Astrocyte (in vitro differentiated cells and primary cell): Measurements from ENCODE around the gene SIVA1. TPM values are rescaled to one million over a fixed set of nuclear protein-coding genes. Genes with fewer than 3 reads are reported as not detected.

ENCODE experiments used
- DNase-seq: peaks from one replicate; pipeline ENCODE4 v3.0.0-alpha.2; 2010; ENCODE audit warnings: low read depth
- FAIRE-seq: peaks from 2 replicates; lab custom pipeline; 2011; peaks lifted over from hg19 to GRCh38; lab: Jason Lieb, UNC
- H2AFZ ChIP-seq: 2 replicates; pipeline ENCODE4 v1.6.0; 2012; ENCODE audit warnings: low read depth, low read length, inconsistent platforms
- H3K27ac ChIP-seq: 2 replicates; pipeline ENCODE4 v1.5.1; 2011; ENCODE audit warnings: low read depth, low read length, inconsistent platforms
- H3K27me3 ChIP-seq: 2 replicates; pipeline ENCODE4 v1.6.0; 2011; ENCODE audit warnings: low read length, inconsistent platforms; ENCODE audit not compliant: insufficient read depth
- H3K36me3 ChIP-seq: 2 replicates; pipeline ENCODE4 v1.5.1; 2011; ENCODE audit warnings: low read length, inconsistent platforms; ENCODE audit not compliant: insufficient read depth
- H3K4me1 ChIP-seq: 2 replicates; pipeline ENCODE4 v1.5.1; 2011; ENCODE audit warnings: low read length, inconsistent platforms; ENCODE audit not compliant: insufficient read depth
- H3K4me2 ChIP-seq: 2 replicates; pipeline ENCODE4 v1.6.0; 2012; ENCODE audit warnings: low read length, inconsistent platforms
- H3K4me3 ChIP-seq: 2 replicates; pipeline ENCODE4 v1.5.1; 2011; ENCODE audit warnings: low read depth, mild to moderate bottlenecking, low read length, inconsistent platforms; ENCODE audit not compliant: insufficient read depth
- H3K79me2 ChIP-seq: 2 replicates; pipeline ENCODE4 v1.6.0; 2012; ENCODE audit warnings: mild to moderate bottlenecking, low read length, inconsistent platforms; ENCODE audit not compliant: insufficient read depth
- H3K9ac ChIP-seq: 2 replicates; pipeline ENCODE4 v1.6.0; 2012; ENCODE audit warnings: mild to moderate bottlenecking, low read length, inconsistent platforms
- H3K9me3 ChIP-seq: 2 replicates; pipeline ENCODE4 v1.5.1; 2012; ENCODE audit warnings: low read depth, mild to moderate bottlenecking, low read length, inconsistent platforms; ENCODE audit not compliant: insufficient read depth
- H4K20me1 ChIP-seq: 2 replicates; pipeline ENCODE4 v1.6.0; 2012; ENCODE audit warnings: low read length, inconsistent platforms; ENCODE audit not compliant: insufficient read depth
- H3K27ac Mint-ChIP-seq: one replicate; pipeline ENCODE4 v1.8.0; 2021; ENCODE audit warnings: mild to moderate bottlenecking, mixed read lengths; ENCODE audit not compliant: unreplicated experiment
- H3K27me3 Mint-ChIP-seq: one replicate; pipeline ENCODE4 v1.8.0; 2021; ENCODE audit warnings: low read depth, mixed read lengths; ENCODE audit not compliant: unreplicated experiment
- H3K36me3 Mint-ChIP-seq: one replicate; pipeline ENCODE4 v1.8.0; 2021; ENCODE audit warnings: low read depth, mixed read lengths; ENCODE audit not compliant: unreplicated experiment
- H3K4me1 Mint-ChIP-seq: one replicate; pipeline ENCODE4 v1.8.0; 2021; ENCODE audit warnings: low read depth, mixed read lengths; ENCODE audit not compliant: unreplicated experiment
- H3K4me3 Mint-ChIP-seq: one replicate; pipeline ENCODE4 v1.8.0; 2021; ENCODE audit warnings: mild to moderate bottlenecking, moderate library complexity, mixed read lengths; ENCODE audit not compliant: unreplicated experiment
- H3K9me3 Mint-ChIP-seq: one replicate; pipeline ENCODE4 v1.8.0; 2021; ENCODE audit warnings: mild to moderate bottlenecking, mixed read lengths; ENCODE audit not compliant: unreplicated experiment
- EZH2 ChIP-seq: IDR thresholded peaks from 2 replicates; pipeline ENCODE4 v1.6.1; 2012; ENCODE audit warnings: mild to moderate bottlenecking, low read length, inconsistent platforms; ENCODE audit not compliant: insufficient read depth
- total RNA-seq: library from RNA; stranded (reverse); gene quantifications from 2 replicates; pipeline ENCODE4 v1.2.1, GENCODE V29; 2021
- TF ChIP-seq, protein P1 (sequence below): IDR thresholded peaks from 2 replicates; pipeline ENCODE4 v1.5.1; 2011; ENCODE audit warnings: low read depth, mild to moderate bottlenecking, inconsistent platforms, low read length, moderate library complexity; ENCODE audit not compliant: insufficient read depth

Gene SIVA1
- total RNA-seq, 1 donor from 2014 or later: 51.0 TPM

DNA sequence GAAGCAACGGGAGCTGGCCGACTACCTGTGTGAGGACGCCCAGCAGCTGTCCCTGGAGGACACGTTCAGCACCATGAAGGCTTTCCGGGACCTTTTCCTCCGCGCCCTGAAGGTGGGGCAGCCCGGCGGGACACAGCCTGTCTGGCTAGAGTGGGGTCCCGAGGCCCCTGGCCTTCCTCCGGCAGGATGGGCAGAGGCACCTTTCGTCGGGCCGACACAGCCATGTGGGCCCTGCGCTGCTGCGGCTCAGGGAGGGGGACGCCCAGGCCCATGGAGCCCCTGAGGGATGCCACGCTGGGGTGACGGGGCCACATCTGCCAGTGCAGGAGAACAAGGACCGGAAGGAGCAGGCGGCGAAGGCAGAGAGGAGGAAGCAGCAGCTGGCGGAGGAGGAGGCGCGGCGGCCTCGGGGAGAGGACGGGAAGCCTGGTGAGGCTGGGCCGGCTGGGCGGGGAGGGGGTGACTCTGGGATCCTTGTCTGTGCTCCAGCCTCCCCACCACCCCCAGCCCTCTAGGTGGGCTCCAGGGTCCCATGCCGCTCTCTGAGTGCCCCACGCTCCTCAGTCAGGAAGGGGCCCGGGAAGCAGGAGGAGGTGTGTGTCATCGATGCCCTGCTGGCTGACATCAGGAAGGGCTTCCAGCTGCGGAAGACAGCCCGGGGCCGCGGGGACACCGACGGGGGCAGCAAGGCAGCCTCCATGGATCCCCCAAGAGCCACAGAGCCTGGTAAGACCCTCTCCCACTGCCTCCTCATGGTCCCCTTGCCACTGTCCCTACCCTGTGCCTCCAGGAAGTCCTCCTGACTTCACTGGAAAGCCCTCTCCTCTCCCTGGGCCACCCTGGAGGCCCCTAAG, 39.8 kb upstream of the SIVA1 start:
- H3K36me3 ChIP-seq: peaks cover 2% of the 10 kb centered on the region
- no peaks in the 10 kb centered on the region for H3K27me3 Mint-ChIP-seq

DNA sequence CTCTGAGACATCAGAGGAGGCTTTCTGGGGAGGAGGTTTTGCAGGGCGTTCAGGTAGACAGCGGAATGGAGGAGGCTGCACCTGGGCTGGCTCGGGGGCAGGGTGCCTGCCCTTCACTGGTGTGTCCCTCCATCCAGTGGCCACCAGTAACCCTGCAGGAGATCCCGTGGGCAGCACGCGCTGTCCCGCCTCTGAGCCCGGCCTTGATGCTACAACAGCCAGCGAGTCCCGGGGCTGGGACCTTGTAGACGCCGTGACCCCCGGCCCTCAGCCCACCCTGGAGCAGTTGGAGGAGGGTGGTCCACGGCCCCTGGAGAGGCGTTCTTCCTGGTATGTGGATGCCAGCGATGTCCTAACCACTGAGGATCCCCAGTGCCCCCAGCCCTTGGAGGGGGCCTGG, 38.9 kb upstream of the SIVA1 start:
- no peak overlapping the region for H3K9ac ChIP-seq
- Mint-ChIP-seq H3K27me3 (no peaks in the 10 kb centered on the region), H3K36me3 (peaks cover 8% of the 10 kb centered on the region), H3K27ac (no peak overlapping the region), H3K9me3 (no peaks in the 10 kb centered on the region), H3K4me3 (no peak overlapping the region), H3K4me1 (no peaks in the 10 kb centered on the region)
- TF ChIP-seq, protein P1, sequence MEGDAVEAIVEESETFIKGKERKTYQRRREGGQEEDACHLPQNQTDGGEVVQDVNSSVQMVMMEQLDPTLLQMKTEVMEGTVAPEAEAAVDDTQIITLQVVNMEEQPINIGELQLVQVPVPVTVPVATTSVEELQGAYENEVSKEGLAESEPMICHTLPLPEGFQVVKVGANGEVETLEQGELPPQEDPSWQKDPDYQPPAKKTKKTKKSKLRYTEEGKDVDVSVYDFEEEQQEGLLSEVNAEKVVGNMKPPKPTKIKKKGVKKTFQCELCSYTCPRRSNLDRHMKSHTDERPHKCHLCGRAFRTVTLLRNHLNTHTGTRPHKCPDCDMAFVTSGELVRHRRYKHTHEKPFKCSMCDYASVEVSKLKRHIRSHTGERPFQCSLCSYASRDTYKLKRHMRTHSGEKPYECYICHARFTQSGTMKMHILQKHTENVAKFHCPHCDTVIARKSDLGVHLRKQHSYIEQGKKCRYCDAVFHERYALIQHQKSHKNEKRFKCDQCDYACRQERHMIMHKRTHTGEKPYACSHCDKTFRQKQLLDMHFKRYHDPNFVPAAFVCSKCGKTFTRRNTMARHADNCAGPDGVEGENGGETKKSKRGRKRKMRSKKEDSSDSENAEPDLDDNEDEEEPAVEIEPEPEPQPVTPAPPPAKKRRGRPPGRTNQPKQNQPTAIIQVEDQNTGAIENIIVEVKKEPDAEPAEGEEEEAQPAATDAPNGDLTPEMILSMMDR: no peak
- no peak for TF ChIP-seq EZH2
- no peak for FAIRE-seq
- H3K4me3 ChIP-seq: no peak overlapping the region
- H3K27ac ChIP-seq: no peak overlapping the region
- no peak for DNase-seq
- H3K4me1 ChIP-seq: peaks cover 2% of the 10 kb centered on the region
- no peak overlapping the region for H3K4me2 ChIP-seq
- H3K27me3 ChIP-seq: no peaks in the 10 kb centered on the region
- H3K36me3 ChIP-seq: peaks cover 2% of the 10 kb centered on the region
- no peaks in the 10 kb centered on the region for H3K79me2 ChIP-seq
- no peak overlapping the region for H2AFZ ChIP-seq
- H3K9me3 ChIP-seq: no peaks in the 10 kb centered on the region
- peaks cover 11% of the 10 kb centered on the region for H4K20me1 ChIP-seq

More for the DNA sequence above, 39.8 kb upstream of the SIVA1 start:
- Histone ChIP-seq H2AFZ (no peak overlapping the region), H3K9me3 (no peaks in the 10 kb centered on the region), H4K20me1 (peaks cover 6% of the 10 kb centered on the region), H3K4me2 (no peak overlapping the region), H3K4me3 (no peak overlapping the region), H3K79me2 (no peaks in the 10 kb centered on the region), H3K9ac (no peak overlapping the region), H3K4me1 (peaks cover 6% of the 10 kb centered on the region), H3K27me3 (no peaks in the 10 kb centered on the region), H3K27ac (no peak overlapping the region)
- DNase-seq (no peak), FAIRE-seq (no peak)
- Mint-ChIP-seq H3K4me1 (peaks cover 2% of the 10 kb centered on the region), H3K36me3 (peaks cover 8% of the 10 kb centered on the region), H3K9me3 (no peaks in the 10 kb centered on the region), H3K4me3 (no peak overlapping the region), H3K27ac (no peak overlapping the region)
- TF ChIP-seq, protein P1: no peak
- TF ChIP-seq EZH2: no peak

DNA sequence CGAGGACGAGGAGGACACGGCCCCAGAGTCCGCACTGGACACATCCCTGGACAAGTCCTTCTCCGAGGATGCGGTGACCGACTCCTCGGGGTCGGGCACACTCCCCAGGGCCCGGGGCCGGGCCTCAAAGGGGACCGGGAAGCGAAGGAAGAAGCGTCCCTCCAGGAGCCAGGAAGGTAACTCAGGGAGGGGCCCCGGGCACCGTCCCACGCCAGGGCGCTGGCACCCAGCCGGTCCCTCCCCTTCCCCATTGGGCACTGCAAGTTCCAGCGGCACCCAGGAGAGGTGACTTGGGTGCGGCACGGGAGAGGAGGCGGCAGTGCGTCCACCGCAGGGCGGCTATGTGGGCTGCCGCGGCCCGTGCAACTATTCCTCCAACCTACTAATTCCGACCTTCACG, 38.3 kb upstream of the SIVA1 start:
- Histone ChIP-seq H2AFZ (no peak overlapping the region), H3K36me3 (peaks cover 2% of the 10 kb centered on the region), H3K9ac (no peak overlapping the region), H3K27me3 (no peaks in the 10 kb centered on the region), H3K4me1 (no peaks in the 10 kb centered on the region), H3K4me3 (no peak overlapping the region), H3K79me2 (no peaks in the 10 kb centered on the region), H3K9me3 (no peaks in the 10 kb centered on the region), H4K20me1 (peaks cover 11% of the 10 kb centered on the region), H3K4me2 (no peak overlapping the region), H3K27ac (no peak overlapping the region)
- FAIRE-seq: no peak
- H3K27me3 Mint-ChIP-seq: no peaks in the 10 kb centered on the region
- no peaks in the 10 kb centered on the region for H3K4me1 Mint-ChIP-seq
- no peak for TF ChIP-seq EZH2
- TF ChIP-seq, protein P1: no peak
- peaks cover 8% of the 10 kb centered on the region for H3K36me3 Mint-ChIP-seq
- DNase-seq: no peak
- H3K4me3 Mint-ChIP-seq: no peak overlapping the region
- no peaks in the 10 kb centered on the region for H3K9me3 Mint-ChIP-seq
- H3K27ac Mint-ChIP-seq: no peak overlapping the region
